OCI-LY7 (cell line): Measurements from ENCODE around the gene HDAC9.

Experiments
- EZH2phosphoT487 ChIP-seq: fragments of 200-600 bp; sonication (generic); IDR thresholded peaks from 2 replicates; pipeline ENCODE4 v1.6.1; 2018; ENCODE audit warnings: low read depth, borderline replicate concordance, mild to moderate bottlenecking, mixed run types, antibody characterized with exemption, low read length, moderate library complexity, mixed read lengths
- TF ChIP-seq, protein P1 (sequence below): fragments of 200-600 bp; sonication (generic); conservative IDR thresholded peaks from 2 replicates; pipeline ENCODE4 v1.5.1; 2014; ENCODE audit warnings: mild to moderate bottlenecking, antibody characterized with exemption, low read length, moderate library complexity, mixed read lengths

GRCh38 chr7:18948521-18948920 lies 453.0 kb downstream of the HDAC9 start:
- TF ChIP-seq, protein P1, sequence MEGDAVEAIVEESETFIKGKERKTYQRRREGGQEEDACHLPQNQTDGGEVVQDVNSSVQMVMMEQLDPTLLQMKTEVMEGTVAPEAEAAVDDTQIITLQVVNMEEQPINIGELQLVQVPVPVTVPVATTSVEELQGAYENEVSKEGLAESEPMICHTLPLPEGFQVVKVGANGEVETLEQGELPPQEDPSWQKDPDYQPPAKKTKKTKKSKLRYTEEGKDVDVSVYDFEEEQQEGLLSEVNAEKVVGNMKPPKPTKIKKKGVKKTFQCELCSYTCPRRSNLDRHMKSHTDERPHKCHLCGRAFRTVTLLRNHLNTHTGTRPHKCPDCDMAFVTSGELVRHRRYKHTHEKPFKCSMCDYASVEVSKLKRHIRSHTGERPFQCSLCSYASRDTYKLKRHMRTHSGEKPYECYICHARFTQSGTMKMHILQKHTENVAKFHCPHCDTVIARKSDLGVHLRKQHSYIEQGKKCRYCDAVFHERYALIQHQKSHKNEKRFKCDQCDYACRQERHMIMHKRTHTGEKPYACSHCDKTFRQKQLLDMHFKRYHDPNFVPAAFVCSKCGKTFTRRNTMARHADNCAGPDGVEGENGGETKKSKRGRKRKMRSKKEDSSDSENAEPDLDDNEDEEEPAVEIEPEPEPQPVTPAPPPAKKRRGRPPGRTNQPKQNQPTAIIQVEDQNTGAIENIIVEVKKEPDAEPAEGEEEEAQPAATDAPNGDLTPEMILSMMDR: no peak
- TF ChIP-seq EZH2phosphoT487: no peak
